Right atrium auricular region (tissue), 2 donors: Measurements from ENCODE around the gene CAMK1G. TPM values are rescaled to one million over a fixed set of nuclear protein-coding genes. Genes with fewer than 3 reads are reported as not detected.

Source experiments
- DNase-seq: peaks from one replicate; pipeline ENCODE4 v3.0.0-alpha.2; 2019; ENCODE audit warnings: low spot score
- H3K27ac ChIP-seq, 2 donors: fragments of 200-600 bp; sonication (generic); 1 replicate in 1 of 2; 2 replicates in 1 of 2; pipeline ENCODE4 v1.5.1; 2016 to 2019
- H3K27me3 ChIP-seq, 2 donors: fragments of 200-600 bp; sonication (generic); one replicate each; pipeline versions ENCODE4 v1.5.1 to v1.6.0; 2017 to 2019
- H3K36me3 ChIP-seq: fragments of 200-600 bp; sonication (generic); one replicate; pipeline ENCODE4 v1.5.1; 2016
- H3K4me1 ChIP-seq, 2 donors: fragments of 200-600 bp; sonication (generic); one replicate each; pipeline versions ENCODE4 v1.5.1 to v1.6.0; 2017 to 2019
- H3K4me3 ChIP-seq, 2 donors: fragments of 200-600 bp; sonication (generic); 1 replicate in 1 of 2; 2 replicates in 1 of 2; pipeline ENCODE4 v1.5.1; 2017 to 2019; ENCODE audit warnings: mild to moderate bottlenecking in 1 of 2, moderate library complexity in 1 of 2
- H3K9me3 ChIP-seq, 2 donors: fragments of 200-600 bp; sonication (generic); one replicate each; pipeline ENCODE4 v1.5.1; 2019
- CTCF ChIP-seq, 2 donors: fragments of 200-600 bp; sonication (generic); IDR thresholded peaks; one replicate each; pipeline ENCODE4 v1.5.1; 2019; ENCODE audit warnings: antibody characterized with exemption in 2 of 2
- total RNA-seq, 2 donors: library from RNA; depleted of rRNA; stranded (reverse); fragments of >200 nt; gene quantifications; one replicate each; pipeline ENCODE4 v1.1.0, GENCODE V29; 2016

Gene CAMK1G
- total RNA-seq, 2 donors from 2014 or later, result 0.28 TPM; not detected in 1

DNA sequence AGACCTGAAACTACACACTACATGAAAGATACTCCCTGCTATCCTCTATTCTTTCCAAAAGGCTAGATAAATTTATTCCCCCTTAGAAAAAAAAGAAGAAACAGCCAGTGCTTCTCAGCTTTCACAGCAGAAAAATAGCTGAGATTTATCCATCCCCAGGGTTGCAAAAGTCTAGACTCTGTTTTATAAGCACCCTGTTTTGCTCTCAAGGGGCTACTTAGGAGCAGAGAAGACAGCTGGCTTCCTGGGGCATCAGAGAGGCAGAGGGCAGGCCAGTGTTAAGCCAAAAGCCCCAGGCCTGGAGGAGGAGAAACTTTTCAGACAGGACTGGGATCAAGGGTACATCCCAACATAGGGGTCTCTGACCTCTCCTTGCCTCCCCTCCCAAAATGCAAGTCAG is 64.8 kb downstream of the CAMK1G start:
- no peaks in the 10 kb centered on the region for H3K36me3 ChIP-seq
- H3K9me3 ChIP-seq, result no peaks in the 10 kb centered on the region
- H3K27ac ChIP-seq, result peak overlapping the region; percentile 45 to 65
- no peak for DNase-seq
- TF ChIP-seq CTCF (IDR thresholded peaks at IDR 0.05), result no peak
- peaks cover 0 to 94% of the 10 kb centered on the region in 2 donors for H3K4me1 ChIP-seq
- H3K4me3 ChIP-seq, result no peak overlapping the region
- H3K27me3 ChIP-seq, result no peaks in the 10 kb centered on the region

GRCh38 chr1:209648931-209649776 is 65.6 kb downstream of the CAMK1G start:
- Histone ChIP-seq H3K36me3 (no peaks in the 10 kb centered on the region), H3K27me3 (no peaks in the 10 kb centered on the region), H3K9me3 (no peaks in the 10 kb centered on the region), H3K4me3 (no peak overlapping the region), H3K27ac (peak overlapping the region; percentile 45 to 65), H3K4me1 (peaks cover 0 to 90% of the 10 kb centered on the region in 2 donors)
- no peak for TF ChIP-seq CTCF (IDR thresholded peaks at IDR 0.05)
- no peak for DNase-seq

GRCh38 chr1:209650454-209650853 is 66.9 kb downstream of the CAMK1G start:
- no peaks in the 10 kb centered on the region for H3K36me3 ChIP-seq
- no peak for DNase-seq
- H3K9me3 ChIP-seq, result no peaks in the 10 kb centered on the region
- no peaks in the 10 kb centered on the region for H3K27me3 ChIP-seq
- H3K4me3 ChIP-seq, result no peak overlapping the region
- H3K27ac ChIP-seq, result peak overlapping the region in 1 of 2 donors; percentile 13
- no peak for TF ChIP-seq CTCF (IDR thresholded peaks at IDR 0.05)
- peaks cover 0 to 77% of the 10 kb centered on the region in 2 donors for H3K4me1 ChIP-seq

DNA sequence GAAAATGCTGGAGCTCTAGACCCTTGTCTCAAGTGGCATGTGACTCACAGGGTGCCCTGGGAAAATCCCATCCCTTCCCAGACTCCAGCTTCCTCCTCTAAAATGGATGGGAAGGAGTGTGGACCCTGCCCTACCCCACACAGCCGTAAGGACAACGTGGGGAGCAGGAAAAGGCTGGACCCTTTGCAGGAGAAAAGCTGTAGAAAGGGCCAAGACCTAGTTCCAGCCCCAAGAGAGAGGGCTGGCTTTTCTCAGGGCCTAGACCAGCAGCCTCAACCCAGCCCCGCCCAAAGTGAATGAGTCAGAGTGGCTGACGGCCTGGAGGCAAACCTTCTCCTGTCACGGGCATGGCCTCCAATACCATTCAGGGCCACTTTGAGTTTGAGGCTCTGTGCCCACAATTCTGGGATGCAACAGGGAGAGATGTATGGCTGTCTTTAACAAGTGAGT is 67.6 kb downstream of the CAMK1G start:
- Histone ChIP-seq H3K27ac (peak overlapping the region in 1 of 2 donors; percentile 13), H3K27me3 (no peaks in the 10 kb centered on the region), H3K36me3 (no peaks in the 10 kb centered on the region), H3K4me1 (peaks cover 0 to 70% of the 10 kb centered on the region in 2 donors), H3K9me3 (no peaks in the 10 kb centered on the region), H3K4me3 (no peak overlapping the region)
- no peak for TF ChIP-seq CTCF (IDR thresholded peaks at IDR 0.05)
- peak; percentile 87 for DNase-seq

DNA sequence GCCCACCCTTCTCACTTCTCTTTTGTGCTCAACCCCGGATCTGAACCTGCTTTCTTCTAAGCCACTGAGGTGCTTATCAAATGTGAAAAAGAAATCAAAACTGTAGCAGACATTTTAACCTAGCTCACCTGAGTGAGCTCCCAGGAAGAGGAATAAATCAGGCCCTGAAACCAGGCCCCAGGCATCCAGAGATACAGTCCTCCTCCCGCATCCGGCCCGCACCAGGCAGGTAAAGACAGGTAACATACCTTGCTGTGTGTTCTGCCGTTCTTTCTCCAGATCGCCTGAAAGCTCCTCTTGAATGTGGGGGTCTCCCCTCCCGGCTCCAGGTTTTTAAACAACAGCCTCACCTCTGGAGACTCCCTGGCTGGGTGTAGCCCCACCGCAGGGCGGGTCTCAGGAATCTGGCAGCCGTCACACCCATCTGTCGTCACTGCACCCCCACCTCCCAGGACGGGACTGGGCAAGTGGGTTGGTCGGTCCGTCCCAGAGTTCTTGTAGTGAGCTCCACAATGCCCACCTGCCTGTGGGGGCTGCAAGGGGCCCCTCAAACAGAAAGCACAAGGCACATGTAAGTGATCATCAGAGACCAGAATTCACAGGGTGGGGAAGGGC is 68.7 kb downstream of the CAMK1G start, which contains the start of gene LAMB3:
Gene LAMB3, minus strand, starts transcription at position 305 of the 615 bp plus-strand sequence. CDS start 1,481 bp downstream, outside the sequence.
- no peaks in the 10 kb centered on the region for H3K27me3 ChIP-seq
- H3K27ac ChIP-seq, result peak within 1 kb of the TSS in 1 of 2 donors; percentile 40
- H3K9me3 ChIP-seq, result no peaks in the 10 kb centered on the region
- H3K36me3 ChIP-seq, result no peaks in the 10 kb centered on the region
- no peak for TF ChIP-seq CTCF (IDR thresholded peaks at IDR 0.05)
- no peak within 1 kb of the TSS for H3K4me3 ChIP-seq
- no peak for DNase-seq
- peaks cover 0 to 60% of the 10 kb centered on the region in 2 donors for H3K4me1 ChIP-seq
